ENCODE data around the gene ERVMER34-1.

Gene ERVMER34-1

GRCh38 chr4:52716364-52717151 lies 34.7 kb downstream of the ERVMER34-1 start:
- no peak for DNase-seq

DNA sequence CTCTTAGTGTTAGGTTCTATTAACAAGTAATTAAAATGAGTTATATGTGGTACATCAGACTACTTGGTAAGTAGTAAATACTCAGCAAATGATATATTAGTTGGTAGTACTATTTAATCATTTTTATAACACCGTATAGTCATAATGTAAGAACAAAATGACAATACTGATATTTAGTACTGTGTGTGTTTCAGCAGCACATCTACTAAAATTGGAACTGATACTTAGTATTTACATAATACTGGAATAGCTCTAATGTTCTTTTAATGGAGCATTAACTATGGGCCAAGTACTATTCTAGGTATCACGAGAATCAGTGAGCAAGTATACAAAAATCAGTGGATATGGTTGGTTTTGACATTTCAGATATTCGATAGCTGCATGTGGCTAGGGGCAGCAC lies 35.3 kb downstream of the ERVMER34-1 start:
- no peak for DNase-seq

DNA sequence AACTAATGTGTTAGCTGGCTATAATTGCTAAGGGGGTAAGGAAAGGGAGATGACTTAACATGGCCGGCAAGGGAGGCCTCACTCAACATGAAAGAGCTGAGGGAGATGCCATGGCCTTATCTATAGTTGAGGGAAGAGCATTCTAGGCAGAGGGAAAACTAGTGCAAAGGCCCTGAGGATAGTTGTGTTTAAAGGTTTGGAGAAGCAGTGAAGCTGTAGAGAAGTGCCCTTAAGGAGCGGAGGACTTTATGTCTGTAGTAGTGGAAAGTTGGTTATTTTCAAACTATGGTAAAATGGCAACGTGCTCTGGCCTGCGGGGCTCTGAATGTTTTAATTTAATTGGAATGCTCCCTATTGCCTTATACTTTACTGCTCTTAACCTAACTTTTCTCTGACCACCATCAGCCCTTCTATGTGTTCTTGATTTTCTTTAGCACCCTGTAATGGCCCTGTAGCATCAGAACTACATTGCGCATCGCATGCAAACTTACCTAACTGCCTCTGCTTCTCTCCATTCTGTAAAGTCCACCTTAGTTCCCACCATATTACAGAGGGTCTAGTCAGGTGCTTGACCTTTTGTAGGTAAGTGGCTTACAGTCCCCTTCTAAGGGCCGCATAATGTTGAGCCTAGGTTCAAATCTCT lies 35.8 kb downstream of the ERVMER34-1 start:
- no peak for DNase-seq

DNA sequence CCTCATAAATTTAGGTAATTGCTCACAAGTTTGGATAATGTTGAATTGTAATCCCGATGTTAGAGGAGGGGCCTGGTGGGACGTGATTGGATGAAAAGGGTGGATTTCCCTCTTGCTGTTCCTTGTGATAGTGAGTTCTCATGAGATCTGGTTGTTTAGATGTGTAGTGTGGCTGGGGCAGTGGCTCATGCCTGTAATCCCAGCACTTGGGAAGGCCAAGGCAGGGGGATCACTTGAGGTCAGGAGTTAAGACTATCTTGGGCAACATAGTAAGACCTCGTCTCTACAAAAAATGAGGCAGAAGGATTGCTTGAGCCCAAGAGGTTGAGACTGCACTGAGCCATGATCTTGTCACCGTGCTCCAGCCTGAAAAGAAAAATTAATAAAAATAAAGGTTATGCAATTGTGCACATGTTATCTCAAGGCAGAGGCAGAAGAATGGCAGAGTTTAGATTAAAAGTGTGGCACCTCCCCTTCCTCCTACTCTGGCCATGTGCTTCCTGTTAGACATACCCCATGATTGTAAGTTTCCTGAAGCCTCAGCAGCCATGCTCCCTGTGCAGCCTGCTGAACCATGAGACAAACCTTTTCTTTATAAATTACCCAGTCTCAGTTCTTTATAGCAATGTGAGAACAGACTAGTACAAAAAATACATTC lies 36.5 kb downstream of the ERVMER34-1 start:
- no peak for DNase-seq

DNA sequence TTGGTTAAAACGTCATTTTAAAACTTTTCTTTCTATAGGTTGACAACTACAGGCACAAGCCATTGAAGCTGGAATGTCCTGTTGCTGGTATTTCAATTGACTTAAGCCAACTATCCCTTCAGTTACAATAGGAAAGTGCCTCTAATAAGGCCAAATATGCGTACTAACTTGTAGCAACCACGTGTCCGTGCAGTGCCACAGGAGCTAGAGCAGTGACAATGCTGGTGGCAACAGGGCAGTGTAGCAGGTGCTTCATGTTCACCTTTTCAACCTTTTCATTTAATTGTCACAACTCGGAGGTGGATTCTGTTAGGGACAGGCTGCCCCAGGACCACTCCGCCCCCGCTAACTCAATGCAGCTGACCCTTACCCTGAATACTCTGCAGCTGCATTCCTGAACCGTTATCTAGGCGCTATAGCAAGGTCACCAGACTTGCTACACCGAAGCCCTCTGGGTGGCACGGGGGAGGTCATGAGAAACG lies 37.7 kb downstream of the ERVMER34-1 start:
- DNase-seq = no peak

DNA sequence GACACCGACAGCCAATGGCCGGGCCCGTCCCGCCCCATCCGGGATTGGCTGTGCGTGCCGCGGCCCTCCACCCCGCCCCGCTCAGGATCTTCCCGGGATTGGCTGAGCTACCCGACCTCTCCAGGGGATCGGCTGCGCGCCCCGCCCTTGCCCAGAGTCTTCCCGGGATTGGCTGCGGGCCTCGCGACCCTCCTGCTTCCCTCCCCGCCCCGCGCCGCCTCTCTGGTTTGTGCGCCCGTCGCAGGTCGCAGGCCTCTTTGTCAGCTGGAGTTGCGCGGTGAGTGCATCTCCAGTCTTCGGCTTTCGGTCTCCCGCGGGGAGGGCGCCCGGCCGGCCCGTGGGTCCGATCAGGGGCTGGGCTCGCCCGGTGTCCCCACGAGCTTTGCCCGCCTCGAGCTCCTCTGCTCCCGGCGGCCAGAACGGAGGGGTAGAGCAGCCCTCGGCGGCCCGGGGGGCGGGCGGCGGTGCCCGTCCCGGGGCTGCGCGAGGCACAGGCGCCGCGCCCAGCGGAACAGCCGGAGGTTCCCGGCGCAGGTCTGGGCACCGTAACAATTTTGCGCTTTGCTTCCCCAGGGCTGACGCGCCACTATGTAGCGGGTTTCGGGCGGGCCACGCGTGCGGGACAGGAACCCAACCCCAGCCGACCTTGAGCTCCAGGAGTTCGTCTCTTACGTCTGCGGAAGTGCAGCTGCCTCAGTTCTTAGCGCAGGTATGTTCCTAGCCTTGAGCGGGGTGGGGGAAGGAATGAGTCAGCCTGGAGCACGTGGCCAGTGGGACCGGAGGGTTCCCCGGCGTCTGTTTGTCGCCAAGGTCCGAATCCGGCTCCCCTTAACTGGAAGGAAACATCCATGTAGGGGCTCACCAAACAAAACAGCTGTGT lies 38.7 kb downstream of the ERVMER34-1 start:
- peak; percentile 97 for DNase-seq

DNA sequence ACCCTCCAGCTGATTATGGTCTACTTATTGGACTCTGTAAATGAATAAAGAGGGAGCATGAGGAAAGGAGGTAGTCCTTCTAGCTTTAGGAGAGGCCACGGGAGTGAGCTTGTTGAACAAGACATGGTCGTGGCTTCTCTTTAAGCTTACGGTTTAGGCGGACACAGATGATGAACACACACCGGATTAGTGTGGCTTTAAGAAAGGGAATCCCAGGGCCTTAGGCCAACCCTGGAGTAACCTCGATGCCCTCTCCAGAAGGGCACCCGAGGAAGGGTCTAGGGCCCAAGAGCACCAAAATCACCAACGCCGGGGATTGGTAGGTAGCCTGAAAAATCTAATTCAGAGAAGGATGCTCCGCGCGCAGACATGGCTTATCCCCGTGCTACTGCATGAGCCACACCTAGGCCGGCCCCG lies 39.4 kb downstream of the ERVMER34-1 start:
- DNase-seq = no peak

DNA sequence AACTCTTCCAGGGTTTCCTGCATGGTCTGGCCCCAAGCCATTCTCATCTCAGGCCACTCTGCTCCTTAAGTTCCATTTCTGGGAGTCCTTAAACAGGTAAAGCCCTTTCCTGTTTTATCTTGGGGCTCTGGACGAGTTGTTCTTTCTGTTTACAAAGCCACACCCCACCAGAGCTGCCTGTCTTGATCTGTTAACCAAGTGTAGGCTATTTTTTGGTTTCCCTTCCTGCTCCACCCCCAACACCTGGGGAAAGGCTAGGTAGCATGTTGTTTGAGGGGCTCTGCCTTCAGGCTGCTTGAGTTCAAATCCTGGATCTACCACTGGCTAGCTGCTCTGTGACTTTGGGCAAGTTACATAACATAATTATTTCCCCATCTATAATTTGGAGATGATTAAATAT lies 40.0 kb downstream of the ERVMER34-1 start:
- no peak for DNase-seq

- no peak for DNase-seq
Measured at GRCh38 chr4:52709155-52709554, 42.1 kb downstream of the ERVMER34-1 start.

DNA sequence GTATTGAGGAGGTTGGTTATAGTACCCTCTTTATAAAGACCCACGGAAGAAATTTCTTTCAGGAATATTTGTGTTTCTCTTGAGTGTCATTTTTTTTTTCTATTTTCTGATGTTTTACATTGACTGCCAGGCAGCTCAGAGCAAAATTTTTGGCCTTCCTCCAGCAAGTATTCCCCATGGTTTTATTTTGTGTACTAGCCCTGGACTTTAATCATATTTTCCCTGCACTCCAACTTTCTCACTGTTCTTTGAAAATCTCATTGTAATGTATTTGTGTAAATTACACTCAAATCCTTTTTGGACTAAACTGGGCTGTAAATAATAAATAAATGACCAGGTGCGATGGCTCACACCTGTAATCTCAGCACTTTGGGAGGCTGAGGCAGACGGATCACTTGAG lies 46.6 kb downstream of the ERVMER34-1 start:
- DNase-seq = no peak

DNA sequence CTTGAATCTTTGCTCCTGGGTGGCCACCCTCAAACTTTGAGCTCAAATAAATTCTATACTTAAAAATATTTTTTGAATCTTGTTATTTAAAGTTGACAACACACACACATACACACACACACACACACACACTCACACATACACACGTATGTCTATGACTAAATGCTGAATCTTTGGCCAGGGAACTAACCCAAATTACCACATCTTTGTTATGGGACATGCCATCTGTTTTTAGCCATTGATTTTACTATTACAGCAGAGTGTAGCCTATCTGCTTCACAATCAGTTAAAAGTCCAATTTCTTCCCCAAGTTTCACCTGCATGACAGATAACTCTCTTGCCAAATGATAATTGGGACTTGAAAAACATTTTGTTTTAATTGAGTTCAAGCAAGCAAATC lies 47.1 kb downstream of the ERVMER34-1 start:
- no peak for DNase-seq

GRCh38 chr4:52701207-52701606 lies 50.0 kb downstream of the ERVMER34-1 start:
- DNase-seq = no peak

GRCh38 chr4:52694936-52695335 lies 56.3 kb downstream of the ERVMER34-1 start:
- DNase-seq = no peak

DNA sequence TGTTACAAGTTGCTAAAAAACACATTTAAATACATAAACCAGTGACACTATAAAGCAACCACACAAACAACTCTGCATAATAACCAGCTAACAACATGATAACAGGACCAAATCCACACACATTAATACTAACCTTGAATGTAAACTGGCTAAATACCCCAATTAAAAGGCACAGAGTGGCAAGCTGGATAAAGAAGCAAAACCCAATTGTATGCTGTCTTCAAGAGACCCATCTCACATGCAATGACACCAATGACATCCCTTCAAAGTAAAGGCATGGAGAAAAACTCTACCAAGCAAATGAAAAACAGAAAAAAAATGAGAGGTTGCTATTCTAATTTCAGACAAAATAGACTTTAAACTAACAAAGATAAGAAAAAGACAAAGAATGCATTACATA lies 57.7 kb downstream of the ERVMER34-1 start:
- no peak for DNase-seq
